Eye (tissue), 1 donor: ENCODE results near the gene CUL1.

Experiments used
- DNase-seq: peaks from one replicate; pipeline ENCODE4 v3.0.0-alpha.2; 2015

CUL1 gene

GRCh38 chr7:148772297-148773089, 73.8 kb downstream of the CUL1 start:
- peak; percentile 43 for DNase-seq

DNA sequence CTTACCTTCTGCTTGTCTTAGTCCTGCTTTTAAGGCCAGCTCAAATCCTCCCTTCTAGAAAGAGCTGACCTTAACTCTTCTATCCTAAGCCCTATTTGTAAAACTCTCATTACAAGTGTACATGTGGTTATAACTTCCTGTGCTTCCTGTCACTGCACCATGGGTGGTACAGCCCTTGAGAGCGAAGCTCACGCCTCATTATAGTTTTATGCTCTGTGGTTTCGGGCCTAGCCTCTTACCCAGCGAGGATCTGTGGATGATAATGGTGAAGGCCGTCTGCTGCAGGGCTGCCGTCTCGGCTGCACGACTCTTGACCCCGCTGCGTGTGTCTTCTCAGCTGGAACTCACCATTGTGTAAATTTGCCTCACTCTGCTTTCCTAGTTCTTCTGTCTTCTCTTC, 74.6 kb downstream of the CUL1 start:
- peak; percentile 72 for DNase-seq

GRCh38 chr7:148774471-148774870, 75.8 kb downstream of the CUL1 start:
- no peak for DNase-seq

DNA sequence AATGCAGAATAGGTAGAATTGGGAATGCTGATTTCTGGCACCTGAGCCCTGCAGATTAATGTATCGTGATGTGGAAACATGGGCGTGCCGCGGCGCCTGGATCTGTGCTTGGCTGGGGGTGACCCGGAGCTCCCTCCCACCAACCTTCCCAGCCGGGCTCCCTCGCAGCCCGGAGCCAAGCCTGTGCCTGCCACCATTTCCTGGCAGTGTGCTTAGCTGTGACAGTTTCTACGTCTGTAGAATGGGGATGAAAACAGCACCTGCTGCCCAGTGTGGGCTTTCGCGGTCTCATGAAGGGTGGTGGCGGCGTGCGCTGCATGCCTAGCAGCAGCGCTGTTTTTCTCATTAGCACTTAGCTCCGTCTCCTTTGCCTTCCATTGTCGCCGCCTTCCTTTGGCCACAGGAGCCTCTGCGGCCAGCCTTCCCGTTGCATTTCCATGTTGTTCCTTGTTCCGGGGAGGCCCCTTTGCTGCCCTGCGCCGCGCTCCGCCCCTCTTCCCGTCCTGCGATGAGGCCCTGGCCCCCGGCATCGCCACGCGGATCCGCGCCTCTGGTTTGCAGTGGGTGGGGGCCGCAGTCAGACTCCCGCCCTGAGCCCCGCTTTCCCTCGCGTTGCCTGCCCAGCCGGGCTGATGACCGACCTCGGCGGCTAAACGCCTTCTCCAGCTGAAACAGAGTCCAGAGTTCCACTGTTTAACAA, 84.2 kb downstream of the CUL1 start:
- DNase-seq = no peak

- DNase-seq = no peak
Measured at GRCh38 chr7:148783801-148784527, 85.3 kb downstream of the CUL1 start.

DNA sequence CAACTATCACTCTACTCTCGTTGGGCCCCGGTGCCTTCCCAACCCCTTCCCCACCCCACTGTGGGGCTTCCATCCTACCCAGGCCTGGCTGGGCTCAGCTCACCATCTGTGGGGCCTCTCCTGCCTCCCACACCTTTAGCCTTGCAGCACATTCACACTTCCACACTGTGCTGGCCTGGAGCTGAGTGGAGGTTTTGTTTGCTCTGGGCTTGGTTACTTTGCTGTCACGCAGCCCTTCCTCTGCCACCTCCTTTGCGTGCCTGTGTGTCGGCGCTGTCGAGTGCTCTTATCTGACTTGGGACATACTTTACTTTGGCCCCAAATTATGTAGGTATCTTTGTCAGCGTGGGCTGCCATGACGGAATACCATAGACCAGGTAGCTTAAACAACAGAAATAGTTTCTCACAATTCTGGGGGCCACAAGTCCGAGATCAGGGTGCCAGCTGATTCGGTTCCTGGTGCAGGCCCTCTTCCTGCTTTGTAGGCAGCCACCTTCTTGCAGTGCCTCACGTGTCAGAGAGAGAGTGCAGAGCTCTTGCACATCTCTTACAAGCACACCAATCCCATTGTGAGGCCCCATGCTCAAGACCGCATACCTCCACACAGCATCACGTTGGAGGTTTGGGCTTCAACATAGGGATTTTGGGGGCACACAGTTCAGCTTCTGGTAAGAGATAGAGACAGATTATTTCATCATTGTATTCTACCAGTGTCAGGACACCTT, 89.0 kb downstream of the CUL1 start:
- DNase-seq = no peak

DNA sequence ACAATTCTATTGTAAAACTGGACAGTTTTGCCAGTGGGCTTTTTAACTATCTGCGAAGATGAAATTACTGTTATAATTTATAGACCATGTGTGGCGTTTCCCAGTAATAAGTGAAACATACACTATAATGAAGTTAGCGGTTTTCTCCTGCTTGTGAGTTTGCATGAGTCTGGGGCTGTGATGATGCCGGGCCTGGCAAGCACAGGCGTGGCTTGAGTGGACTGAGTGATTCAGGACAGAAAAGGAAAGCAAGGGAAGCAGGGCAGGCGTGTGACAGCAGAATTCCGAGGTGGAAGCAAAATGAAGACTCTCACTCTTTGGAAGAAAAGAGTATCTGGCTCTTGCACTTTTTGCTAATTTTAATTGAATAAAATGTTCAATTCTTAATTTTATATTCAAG, 90.5 kb downstream of the CUL1 start:
- no peak for DNase-seq

DNA sequence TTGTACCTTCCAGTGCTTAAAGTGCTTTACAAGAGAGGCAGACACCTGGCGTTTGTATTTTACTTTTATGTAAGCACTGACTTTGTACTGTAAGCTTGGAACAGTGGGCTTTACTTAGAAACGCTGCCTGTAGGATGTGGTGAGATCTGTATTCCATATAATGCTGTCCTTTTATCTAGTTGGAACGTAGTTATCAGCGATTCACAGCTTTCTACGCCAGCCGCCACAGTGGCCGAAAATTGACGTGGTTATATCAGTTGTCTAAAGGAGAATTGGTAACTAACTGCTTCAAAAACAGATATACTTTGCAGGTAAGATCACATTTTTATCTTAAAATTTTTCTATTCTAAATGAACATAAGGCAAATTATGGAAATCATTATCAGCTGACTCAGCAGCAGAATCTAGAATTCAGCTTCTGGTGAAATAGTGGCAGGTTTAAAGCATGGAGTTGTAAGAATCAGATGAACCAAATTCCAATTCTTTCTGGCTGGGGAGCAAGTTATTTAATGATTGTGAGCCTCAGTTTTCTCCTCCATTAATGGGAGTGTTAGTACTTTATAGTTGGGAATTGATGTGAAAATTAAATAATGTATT, 91.5 kb downstream of the CUL1 start:
- no peak for DNase-seq

- no peak for DNase-seq
Measured at GRCh38 chr7:148790850-148791249, 92.1 kb downstream of the CUL1 start.

DNA sequence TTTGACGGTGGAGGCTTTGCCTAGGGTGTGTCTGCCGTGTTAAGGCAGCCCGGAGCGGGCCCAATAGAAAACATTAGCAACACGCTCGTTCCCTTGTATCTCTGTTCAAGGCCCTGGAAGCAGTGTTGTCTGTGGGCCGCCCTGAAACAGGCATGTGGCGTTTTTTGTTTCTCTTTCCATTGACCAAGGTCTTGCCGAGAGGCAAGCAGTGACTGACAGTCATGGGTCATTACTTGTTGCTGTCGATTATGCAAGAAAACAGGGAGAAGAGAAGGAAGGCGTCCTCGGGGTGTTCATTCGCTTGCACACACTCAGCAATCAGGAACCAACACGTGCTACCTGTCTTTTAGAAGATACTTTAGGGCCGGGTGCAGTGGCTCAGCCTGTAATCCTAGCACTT, 92.8 kb downstream of the CUL1 start:
- no peak for DNase-seq

DNA sequence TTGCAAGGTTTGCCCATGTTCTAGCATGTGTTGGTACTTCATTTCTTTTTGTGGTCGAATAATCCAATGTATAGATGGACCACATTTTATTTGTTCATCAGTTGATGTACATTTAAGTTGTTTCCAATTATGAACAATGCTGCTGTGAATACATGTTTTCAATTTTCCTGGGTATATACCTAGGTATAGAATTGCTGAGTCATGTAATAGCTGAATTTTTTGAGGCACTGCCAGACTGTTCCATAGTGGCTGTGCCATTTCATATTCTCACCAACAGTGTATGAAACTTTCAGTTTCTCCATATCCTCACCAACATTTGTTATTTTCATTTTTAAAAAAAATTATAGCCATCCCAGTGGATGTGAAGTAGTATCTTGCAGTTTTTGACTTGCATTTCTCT, 94.9 kb downstream of the CUL1 start:
- no peak for DNase-seq

- no peak for DNase-seq
Measured at GRCh38 chr7:148794476-148794875, 95.8 kb downstream of the CUL1 start.

DNA sequence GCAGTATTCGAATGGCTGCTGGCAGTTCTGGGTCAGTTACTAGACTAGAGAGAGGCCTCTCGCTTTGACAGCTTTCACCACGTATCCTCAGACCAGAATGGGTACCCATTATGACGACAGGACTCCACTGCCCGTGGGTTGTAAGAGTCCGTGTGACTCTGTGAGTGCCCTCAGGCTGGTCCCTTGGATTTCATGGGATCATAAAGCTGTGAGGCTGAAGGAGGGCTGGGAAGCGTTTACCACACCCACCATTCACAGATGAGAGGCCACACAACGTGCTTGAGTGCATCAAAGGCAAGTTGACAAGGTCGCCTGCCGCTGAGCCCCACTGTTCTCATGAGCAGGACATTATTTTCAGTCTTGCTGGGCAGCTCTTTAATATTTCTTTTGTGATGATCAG, 98.1 kb downstream of the CUL1 start:
- DNase-seq = peak; percentile 24

- no peak for DNase-seq
Measured at GRCh38 chr7:148799893-148800555, 101.3 kb downstream of the CUL1 start.

- no peak for DNase-seq
Measured at GRCh38 chr7:148800677-148801076, 102.0 kb downstream of the CUL1 start.

DNA sequence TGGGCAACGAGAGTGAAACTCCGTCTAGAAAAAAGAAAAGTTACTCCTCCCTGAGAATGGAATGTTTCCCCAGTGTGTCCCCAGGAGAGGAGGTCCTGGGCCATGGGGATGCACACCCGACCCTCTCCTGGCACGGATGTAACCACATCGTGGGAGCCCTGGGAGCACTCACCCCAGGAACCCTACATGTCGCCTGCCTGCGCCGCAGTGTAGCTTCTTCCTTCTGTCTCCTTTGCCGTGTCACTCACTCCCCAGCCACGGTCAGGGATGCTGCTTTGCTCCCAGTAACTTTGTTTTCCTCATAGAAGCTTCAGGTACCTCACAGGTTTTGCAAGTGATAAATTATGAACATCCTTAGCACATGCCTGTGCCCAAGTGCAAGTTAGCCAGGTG, 103.4 kb downstream of the CUL1 start:
- DNase-seq = no peak

- DNase-seq = no peak
Measured at GRCh38 chr7:148803094-148803493, 104.4 kb downstream of the CUL1 start.

DNA sequence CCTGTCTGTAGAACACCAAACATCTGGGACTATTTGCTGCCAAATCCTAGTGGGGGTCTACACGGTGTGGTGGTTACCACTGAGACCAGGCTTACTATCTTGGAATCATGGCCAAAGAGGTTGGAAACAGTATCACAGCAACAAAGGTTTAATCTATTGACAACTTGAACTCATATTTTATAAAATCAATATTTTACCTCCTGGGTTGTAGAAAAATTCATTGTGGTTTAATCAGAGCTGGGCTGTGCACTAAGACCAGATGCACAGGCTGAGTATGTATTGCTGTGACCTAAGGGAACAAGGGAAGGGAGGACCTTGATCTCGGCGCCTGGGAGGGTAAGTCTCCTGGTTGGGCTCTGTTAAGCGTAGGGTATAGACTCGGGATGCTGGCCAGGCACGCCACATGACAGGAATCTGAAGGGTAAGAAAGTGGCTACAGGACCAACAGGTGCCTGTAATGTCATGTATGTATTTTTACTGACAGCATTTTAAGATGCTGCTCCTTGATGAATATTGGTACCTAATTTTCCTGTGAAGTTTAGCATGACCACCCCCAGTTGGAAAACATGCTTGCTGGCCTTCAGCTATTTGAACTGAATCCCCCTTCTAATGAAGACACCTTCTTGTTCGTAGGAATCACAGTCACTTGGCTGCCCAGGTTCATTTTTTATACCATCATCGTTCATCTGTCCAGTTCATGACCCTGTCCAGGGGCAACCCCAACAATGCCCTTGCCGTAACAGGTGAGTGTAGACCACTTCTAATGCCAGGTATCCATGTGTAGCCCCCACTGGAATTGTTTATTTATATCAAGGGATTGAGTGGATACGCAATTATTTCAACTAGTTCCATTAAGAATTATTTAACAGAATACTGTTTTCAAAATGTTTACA, 105.9 kb downstream of the CUL1 start:
- no peak for DNase-seq

DNA sequence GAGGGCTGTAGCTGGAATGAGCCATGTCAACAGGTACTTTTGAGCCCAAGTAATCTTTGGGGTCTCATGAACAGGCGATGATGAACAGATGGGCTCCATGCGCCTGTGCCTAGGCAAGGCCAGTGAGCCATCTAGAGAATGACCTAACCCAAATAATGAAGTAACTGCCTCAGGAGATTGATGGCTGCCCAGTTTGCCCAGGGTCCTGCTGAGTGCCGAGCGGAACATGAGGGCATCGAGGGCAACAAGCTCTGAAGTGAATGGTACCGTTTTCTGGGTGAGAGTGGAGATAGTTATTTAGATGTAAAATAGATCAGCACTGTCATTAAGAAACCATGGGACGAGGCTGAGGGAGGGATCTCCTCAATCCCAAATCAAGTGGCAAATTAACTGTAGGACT, 107.5 kb downstream of the CUL1 start:
- DNase-seq = no peak

DNA sequence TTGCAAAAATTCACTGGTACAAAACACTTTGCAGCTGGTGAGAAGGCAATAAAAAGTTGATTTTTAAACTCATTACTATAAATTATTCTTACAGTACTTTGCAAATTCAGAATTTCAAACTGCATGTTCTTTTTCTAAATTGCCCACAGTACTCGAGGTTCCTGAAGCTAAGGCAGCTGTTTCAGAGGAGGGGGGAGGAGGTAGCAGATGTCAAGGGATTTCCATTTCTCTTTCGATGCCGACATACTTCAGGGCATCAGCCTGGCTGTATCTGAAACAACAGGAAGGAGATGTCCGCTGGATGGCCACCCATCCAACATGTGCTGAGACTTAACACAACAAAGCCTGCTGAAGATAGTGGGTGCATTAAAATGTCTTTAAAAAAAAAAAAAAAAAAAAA, 108.7 kb downstream of the CUL1 start:
- peak; percentile 21 for DNase-seq

- peak; percentile 25 for DNase-seq
Measured at GRCh38 chr7:148809856-148810255, 111.2 kb downstream of the CUL1 start.
